ENCODE data around the gene DLX4.

DLX4 gene

GRCh38 chr17:50014471-50015088 lies 45.6 kb downstream of the DLX4 start:
- no peak for DNase-seq (ENCODE audit: low read depth)

- DNase-seq (ENCODE audit: low read depth) = no peak
Measured at GRCh38 chr17:50015146-50015545, 46.2 kb downstream of the DLX4 start.

- DNase-seq (ENCODE audit: low read depth) = no peak
Measured at GRCh38 chr17:50018909-50019308, 49.9 kb downstream of the DLX4 start.

GRCh38 chr17:50020841-50021599 lies 52.0 kb downstream of the DLX4 start:
- no peak for DNase-seq (ENCODE audit: low read depth)

- DNase-seq (ENCODE audit: low read depth) = no peak
Measured at GRCh38 chr17:50021681-50022370, 52.8 kb downstream of the DLX4 start.

- DNase-seq (ENCODE audit: low read depth) = no peak
Measured at GRCh38 chr17:50022463-50023130, 53.6 kb downstream of the DLX4 start.

- DNase-seq (ENCODE audit: low read depth) = no peak
Measured at GRCh38 chr17:50023520-50023919, 54.5 kb downstream of the DLX4 start.
